Measurements from ENCODE around the gene KRTAP6-1.

KRTAP6-1 gene

DNA sequence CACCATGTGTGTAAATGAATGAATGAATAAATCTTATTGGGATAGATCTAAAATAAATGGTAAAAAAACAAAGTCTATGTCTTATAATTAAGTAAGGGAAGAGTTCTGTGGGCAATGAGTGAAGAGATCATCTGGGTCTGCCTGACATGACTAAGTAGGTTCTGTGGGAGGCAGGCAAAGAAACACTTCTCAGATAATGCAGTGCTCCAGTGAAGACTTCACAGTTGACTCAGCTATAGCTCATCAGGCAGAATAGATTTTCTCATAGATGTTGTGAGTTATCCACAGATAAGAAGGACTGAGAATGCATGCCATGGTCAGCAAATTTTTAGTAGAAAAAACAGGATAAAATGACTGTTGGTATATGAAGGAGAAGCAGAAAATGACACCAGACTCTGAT lies 36.0 kb downstream of the KRTAP6-1 start:
- DNase-seq (ENCODE audit: low spot score), result no peak

GRCh38 chr21:30567617-30568016 lies 46.1 kb downstream of the KRTAP6-1 start:
- no peak for DNase-seq (ENCODE audit: low spot score)

GRCh38 chr21:30563630-30564029 lies 50.1 kb downstream of the KRTAP6-1 start:
- no peak for DNase-seq (ENCODE audit: low spot score)
